SH-SY5Y (cell line): Measurements from ENCODE around the gene AQP1.

ENCODE experiments used
- GATA2 ChIP-seq: IDR thresholded peaks from 2 replicates; pipeline ENCODE4 v1.6.1; 2011; ENCODE audit warnings: mild to moderate bottlenecking, low read depth, low read length
- GATA3 ChIP-seq: IDR thresholded peaks from 2 replicates; pipeline ENCODE4 v1.6.1; 2011; ENCODE audit warnings: low read depth, mild to moderate bottlenecking, low read length, moderate library complexity

AQP1 gene

GRCh38 chr7:30941582-30942323 is 30.1 kb downstream of the AQP1 start:
- TF ChIP-seq GATA3: no peak
- TF ChIP-seq GATA2: no peak

DNA sequence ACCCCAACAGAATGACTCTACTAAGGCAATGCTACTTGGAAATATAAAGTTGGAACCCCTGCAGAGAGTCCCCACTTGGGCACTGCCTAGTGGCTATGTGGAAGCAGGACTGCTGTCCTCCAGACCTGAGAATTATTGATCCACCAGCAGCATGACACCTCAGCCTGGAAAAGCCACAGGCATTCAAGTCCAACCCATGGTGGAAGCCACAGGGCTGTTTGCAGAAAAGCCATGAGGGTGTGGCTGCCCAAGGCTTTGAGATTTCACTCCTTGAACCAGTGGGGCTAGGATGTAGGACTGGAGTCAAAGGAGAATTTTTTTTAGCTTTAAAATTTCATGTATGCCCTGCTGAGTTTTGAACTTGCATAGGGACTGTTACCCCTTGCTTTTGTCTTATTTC is 38.5 kb downstream of the AQP1 start:
- TF ChIP-seq GATA3 (no peak), GATA2 (no peak)

GRCh38 chr7:30954914-30955313 is 43.3 kb downstream of the AQP1 start:
- TF ChIP-seq GATA3: no peak
- no peak for TF ChIP-seq GATA2

- TF ChIP-seq GATA2: no peak
- TF ChIP-seq GATA3: no peak
These were observed 45.1 kb downstream of the AQP1 start for GRCh38 chr7:30956704-30957103.

DNA sequence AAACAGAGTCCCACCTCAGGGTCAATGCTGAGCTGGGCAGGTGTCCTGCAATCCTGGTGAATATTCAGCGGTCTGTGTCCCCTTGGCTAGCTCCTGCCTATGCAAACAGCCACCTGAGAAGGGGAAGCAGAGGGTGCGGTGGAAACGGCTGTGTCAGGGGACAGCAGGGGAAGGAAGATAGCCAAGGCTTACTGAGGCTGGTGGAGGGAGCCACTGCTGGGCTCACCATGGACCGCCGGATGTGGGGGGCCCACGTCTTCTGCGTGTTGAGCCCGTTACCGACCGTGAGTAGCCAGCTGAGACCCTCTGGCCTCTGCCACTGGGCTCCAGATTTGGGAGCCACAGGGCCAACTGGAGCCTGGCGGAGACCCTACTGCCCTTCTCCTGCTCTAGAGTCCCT is 52.2 kb downstream of the AQP1 start, which contains the start of gene GHRHR:
GHRHR (plus strand) TSS at position 112 of the 400 bp plus-strand sequence; CDS start at position 228, 116 bp downstream.
- no peak for TF ChIP-seq GATA2
- TF ChIP-seq GATA3: no peak

DNA sequence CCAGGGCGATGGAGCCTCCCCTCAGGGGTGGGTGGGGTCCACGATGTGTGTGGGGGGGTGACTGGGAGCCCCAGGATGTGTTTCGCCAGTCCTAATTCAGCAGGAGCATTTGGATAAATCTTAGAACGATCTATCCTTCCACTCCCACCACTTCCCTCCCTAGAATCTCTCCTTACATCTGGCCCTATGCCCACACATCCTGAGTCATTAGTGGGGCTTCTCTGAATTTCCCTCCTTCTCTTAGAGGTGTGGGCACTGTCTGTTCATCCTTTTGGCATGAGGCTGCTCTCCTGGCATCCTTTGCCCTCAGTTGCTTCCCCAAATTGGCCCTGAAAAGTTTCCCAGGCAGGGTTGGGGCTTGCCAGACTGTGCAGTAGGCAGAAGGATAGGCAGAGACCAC is 53.7 kb downstream of the AQP1 start:
- TF ChIP-seq GATA2: no peak
- TF ChIP-seq GATA3: no peak

- no peak for TF ChIP-seq GATA3
- TF ChIP-seq GATA2: no peak
These were observed 54.2 kb downstream of the AQP1 start for GRCh38 chr7:30965883-30966282.

DNA sequence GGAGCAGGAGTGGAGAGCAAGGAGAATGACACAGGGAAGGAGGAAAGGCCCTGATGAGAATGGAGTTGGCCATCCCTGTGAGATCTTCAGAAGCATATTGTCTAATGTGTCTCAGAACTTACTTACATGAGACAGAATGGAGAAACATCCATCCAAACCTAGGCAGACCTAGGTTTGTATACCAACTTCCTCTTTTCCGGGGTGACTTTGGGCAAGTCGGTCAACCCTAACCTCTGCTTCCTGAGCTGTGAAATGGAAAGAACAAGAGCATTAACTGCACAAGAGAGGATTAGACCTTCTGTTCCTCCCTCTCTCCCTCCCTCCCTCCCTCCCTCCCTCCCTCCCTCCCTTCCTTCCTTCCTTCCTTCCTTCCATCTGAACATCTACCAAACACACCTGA is 56.6 kb downstream of the AQP1 start:
- TF ChIP-seq GATA3: no peak
- TF ChIP-seq GATA2: no peak

GRCh38 chr7:30968747-30969603 is 57.3 kb downstream of the AQP1 start:
- TF ChIP-seq GATA2: no peak
- TF ChIP-seq GATA3: no peak

- no peak for TF ChIP-seq GATA2
- no peak for TF ChIP-seq GATA3
These were observed 57.9 kb downstream of the AQP1 start for GRCh38 chr7:30969604-30969970.

DNA sequence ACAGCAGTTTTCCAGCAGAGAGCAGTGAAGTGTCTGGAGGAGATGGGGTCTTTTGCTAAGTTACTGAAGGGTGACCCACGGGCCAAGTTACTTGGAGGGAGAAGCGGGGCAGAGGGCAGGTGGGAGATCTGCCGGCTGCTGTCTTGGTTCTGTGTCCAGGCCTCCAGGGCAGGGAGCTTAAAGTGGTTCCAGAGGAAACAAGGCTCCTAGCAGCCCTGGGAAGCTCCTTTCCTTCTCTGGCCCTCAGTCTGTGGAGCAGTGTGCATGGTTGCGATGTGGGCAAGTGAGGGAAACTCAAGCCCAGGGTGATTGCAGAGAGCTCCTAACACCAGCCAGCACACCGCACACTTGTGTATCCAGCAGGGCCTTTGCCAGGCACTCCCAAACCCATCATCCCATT is 58.4 kb downstream of the AQP1 start:
- no peak for TF ChIP-seq GATA2
- no peak for TF ChIP-seq GATA3

DNA sequence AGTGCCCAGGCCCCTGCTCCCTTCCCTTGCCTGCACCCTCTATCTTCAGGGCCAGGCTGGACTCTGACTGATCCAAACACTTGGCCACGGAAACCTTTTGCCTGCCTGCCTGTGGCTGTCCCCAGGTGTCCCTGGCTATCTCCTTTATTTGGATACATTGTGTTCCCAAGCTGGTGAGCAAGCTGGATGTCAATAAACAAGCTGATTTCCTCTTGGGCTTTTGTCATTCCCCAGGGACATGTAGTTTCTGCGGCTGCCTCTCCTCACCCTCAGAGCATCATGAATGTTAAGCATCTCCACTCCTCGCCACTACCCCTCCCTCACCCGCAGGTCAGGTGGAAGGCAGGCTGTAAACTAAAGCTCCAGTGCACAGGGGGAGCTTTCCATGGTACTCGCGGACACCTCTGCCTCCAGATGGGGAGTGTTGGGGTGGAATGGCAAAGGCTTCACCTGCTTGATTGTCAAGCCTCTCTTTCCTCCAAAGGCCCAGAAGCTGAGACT is 59.0 kb downstream of the AQP1 start:
- TF ChIP-seq GATA2: no peak
- no peak for TF ChIP-seq GATA3

GRCh38 chr7:30971440-30971839 is 59.8 kb downstream of the AQP1 start:
- TF ChIP-seq GATA3 (no peak), GATA2 (no peak)

GRCh38 chr7:30971840-30972563 is 60.3 kb downstream of the AQP1 start:
- TF ChIP-seq GATA3 (no peak), GATA2 (no peak)

GRCh38 chr7:30973292-30973691 is 61.6 kb downstream of the AQP1 start:
- no peak for TF ChIP-seq GATA3
- TF ChIP-seq GATA2: no peak
